Activated CD4-positive, alpha-beta memory T cell treated with anti-CD3 and anti-CD28 coated beads for 36 hours (primary cell): ENCODE results near the gene SPAG5. TPM values are rescaled to one million over a fixed set of nuclear protein-coding genes. Genes with fewer than 3 reads are reported as not detected.

ENCODE experiments used
- CTCF ChIA-PET: fragments of 350-600 bp; sonication (Branson Sonifier 250); formaldehyde crosslinking; loops from one replicate; lab custom pipeline; 2021; ENCODE audit warnings: antibody characterized with exemption, inconsistent platforms; lab: Charles Lee
- POLR2A ChIA-PET: fragments of 350-600 bp; sonication (Branson Sonifier 250); formaldehyde crosslinking; loops from one replicate; lab custom pipeline; 2021; ENCODE audit warnings: antibody characterized with exemption; lab: Charles Lee
- DNase-seq: peaks from one replicate; pipeline ENCODE4 v3.0.0-alpha.2; 2020
- H3K27ac Mint-ChIP-seq: one replicate; pipeline ENCODE4 v1.8.0; 2021; ENCODE audit warnings: mixed read lengths
- H3K27me3 Mint-ChIP-seq: one replicate; pipeline ENCODE4 v1.8.0; 2021; ENCODE audit warnings: mixed read lengths
- H3K36me3 Mint-ChIP-seq: one replicate; pipeline ENCODE4 v1.8.0; 2021; ENCODE audit warnings: mixed read lengths
- H3K4me1 Mint-ChIP-seq: one replicate; pipeline ENCODE4 v1.8.0; 2021; ENCODE audit warnings: low read depth, mixed read lengths
- H3K4me3 Mint-ChIP-seq: one replicate; pipeline ENCODE4 v1.8.0; 2021; ENCODE audit warnings: mild to moderate bottlenecking, mixed read lengths
- H3K9me3 Mint-ChIP-seq: one replicate; pipeline ENCODE4 v1.8.0; 2021; ENCODE audit warnings: mixed read lengths
- intact Hi-C: fragments of 100-400 bp; cut with micrococcal nuclease; formaldehyde crosslinking; loops from one replicate; pipeline ENCODE4 v1.15.1; 2023
- total RNA-seq, 2 experiments: library from RNA; stranded (reverse); gene quantifications; one replicate each; pipeline ENCODE4 v1.2.3, GENCODE V29; 2021

The SPAG5 gene, protein sequence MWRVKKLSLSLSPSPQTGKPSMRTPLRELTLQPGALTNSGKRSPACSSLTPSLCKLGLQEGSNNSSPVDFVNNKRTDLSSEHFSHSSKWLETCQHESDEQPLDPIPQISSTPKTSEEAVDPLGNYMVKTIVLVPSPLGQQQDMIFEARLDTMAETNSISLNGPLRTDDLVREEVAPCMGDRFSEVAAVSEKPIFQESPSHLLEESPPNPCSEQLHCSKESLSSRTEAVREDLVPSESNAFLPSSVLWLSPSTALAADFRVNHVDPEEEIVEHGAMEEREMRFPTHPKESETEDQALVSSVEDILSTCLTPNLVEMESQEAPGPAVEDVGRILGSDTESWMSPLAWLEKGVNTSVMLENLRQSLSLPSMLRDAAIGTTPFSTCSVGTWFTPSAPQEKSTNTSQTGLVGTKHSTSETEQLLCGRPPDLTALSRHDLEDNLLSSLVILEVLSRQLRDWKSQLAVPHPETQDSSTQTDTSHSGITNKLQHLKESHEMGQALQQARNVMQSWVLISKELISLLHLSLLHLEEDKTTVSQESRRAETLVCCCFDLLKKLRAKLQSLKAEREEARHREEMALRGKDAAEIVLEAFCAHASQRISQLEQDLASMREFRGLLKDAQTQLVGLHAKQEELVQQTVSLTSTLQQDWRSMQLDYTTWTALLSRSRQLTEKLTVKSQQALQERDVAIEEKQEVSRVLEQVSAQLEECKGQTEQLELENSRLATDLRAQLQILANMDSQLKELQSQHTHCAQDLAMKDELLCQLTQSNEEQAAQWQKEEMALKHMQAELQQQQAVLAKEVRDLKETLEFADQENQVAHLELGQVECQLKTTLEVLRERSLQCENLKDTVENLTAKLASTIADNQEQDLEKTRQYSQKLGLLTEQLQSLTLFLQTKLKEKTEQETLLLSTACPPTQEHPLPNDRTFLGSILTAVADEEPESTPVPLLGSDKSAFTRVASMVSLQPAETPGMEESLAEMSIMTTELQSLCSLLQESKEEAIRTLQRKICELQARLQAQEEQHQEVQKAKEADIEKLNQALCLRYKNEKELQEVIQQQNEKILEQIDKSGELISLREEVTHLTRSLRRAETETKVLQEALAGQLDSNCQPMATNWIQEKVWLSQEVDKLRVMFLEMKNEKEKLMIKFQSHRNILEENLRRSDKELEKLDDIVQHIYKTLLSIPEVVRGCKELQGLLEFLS
- total RNA-seq = 100 to 1,000 TPM; 153 to 159 TPM

DNA sequence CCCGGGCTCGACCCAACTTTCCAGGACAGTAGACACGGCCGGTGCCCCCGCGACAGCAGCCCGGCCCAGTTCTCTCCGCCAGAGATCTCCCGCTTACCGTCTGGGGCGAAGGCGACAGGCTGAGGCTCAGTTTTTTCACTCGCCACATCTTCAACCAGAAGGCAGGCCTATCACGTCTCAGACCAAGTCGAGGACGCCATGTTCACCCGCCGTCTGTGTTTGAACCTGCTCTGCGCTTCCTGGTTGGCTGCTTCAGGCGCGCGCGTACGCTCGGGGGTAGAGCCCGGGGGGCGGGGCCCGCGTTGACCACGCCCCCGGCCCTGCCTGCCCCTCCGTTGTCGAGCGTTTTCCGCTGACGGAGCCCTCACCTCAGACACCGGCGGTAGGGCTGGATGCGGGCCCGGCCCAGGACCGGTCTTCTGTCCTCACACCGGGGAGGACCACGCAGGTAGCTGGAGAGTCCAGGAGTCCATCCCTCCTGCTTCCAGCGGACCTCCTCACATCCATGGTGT, at the start of gene SPAG5:
SPAG5 (minus strand) TSS at position 227 of the 512 bp plus-strand sequence; CDS start at position 148, 79 bp downstream.
- Mint-ChIP-seq H3K4me1 (peaks cover 21% of the 10 kb centered on the region), H3K27me3 (no peaks in the 10 kb centered on the region), H3K36me3 (peaks cover 11% of the 10 kb centered on the region), H3K9me3 (no peaks in the 10 kb centered on the region), H3K27ac (peak within 1 kb of the TSS; percentile 93), H3K4me3 (peak within 1 kb of the TSS; percentile 93)
- DNase-seq = peak; percentile 97
- intact Hi-C loops = loop anchor here (1.0 to 5.0 kb wide), 6 partner anchors 20 to 353 kb away; partner anchors contain the start of genes BLTP2, PHF12, PROCA1 and SUPT6H
- POLR2A ChIA-PET = interaction anchor here (0.6 to 2.4 kb wide), 17 partner anchors 8 to 297 kb away, joined by 3 to 28 read pairs (median 6); partner anchors contain the start of genes ALDOC, BLTP2, PIGS and PROCA1
- CTCF ChIA-PET = interaction anchor here (0.6 to 1.6 kb wide), 7 partner anchors 14 to 50 kb away, joined by 3 to 7 read pairs (median 5); partner anchors contain the start of gene PIGS

DNA sequence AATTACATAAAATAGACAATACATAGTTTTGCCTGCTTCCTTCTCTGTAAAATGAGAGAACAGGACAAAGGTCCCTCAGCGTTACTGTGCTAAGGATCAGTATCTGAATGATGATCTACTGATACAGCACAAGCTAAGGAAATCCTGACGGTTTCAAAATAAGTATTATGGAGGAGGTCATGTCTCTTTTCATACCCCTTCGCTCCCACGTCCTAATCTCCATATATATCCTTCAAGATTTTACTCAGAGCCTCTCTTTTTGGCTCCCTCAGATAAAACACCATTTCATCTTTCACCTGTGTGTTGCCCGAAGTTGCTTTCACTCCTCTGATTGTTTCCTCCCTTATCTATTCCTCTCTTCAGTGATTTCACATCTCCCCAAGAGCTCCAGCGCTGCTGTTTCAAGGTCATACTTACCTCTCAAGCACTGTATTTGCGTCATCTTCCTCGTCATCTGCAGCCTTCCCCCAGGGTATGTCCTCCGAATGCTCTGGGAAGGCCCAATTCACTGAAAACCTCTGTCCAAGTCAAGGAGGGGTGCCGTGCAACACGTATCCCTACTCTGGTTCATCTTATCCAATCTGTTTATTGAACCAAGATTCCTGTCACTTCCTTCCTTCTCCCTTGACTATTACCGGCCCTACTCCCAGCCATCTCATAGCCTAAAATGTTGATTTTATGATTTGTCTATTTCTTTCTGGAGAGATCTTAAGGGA, 47.4 kb upstream of the SPAG5 start:
- Mint-ChIP-seq H3K27me3 (no peaks in the 10 kb centered on the region), H3K36me3 (peaks cover 25% of the 10 kb centered on the region), H3K4me1 (peaks cover 36% of the 10 kb centered on the region), H3K9me3 (no peaks in the 10 kb centered on the region), H3K4me3 (peak overlapping the region; percentile 83), H3K27ac (peak overlapping the region; percentile 86)
- POLR2A ChIA-PET = interaction anchor here (1.3 to 4.3 kb wide), 6 partner anchors 16 to 82 kb away, joined by 3 to 32 read pairs (median 8); partner anchors contain the start of genes NEK8, PIGS, PROCA1 and RPL23A
- intact Hi-C loops = loop anchor here (5.0 to 10.0 kb wide), 3 partner anchors 81 to 469 kb away; partner anchors contain the start of genes DHRS13, NEK8 and TLCD1
- peak; percentile 24 for DNase-seq
- CTCF ChIA-PET = interaction anchor here (0.8 to 8.0 kb wide), 22 partner anchors 9 to 469 kb away, joined by 3 to 94 read pairs (median 4); partner anchors contain the start of genes PROCA1, RPL23A, SDF2 and SPAG5

DNA sequence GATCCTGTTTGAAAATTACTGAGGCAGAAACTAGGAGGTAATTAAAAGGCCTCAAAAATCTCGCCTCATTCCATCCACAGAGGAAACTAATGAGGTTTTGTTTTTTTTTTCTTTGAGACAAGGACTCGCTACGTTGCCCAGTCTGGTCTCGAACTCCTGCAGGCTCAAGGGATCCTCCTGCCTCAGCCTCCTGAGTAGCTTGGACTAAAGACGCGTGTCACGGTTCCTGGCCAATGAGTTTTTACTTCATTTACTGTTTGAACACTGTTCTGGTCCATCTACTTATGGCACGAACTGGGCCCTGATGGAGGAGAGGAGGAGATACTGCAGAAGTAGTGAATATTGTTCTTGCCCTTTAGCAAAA, 46.7 kb upstream of the SPAG5 start:
- POLR2A ChIA-PET = interaction anchor here (0.7 to 4.3 kb wide), 13 partner anchors 11 to 166 kb away, joined by 3 to 32 read pairs (median 3); partner anchors contain the start of genes NEK8, PIGS, PROCA1 and RPL23A
- CTCF ChIA-PET = interaction anchor here (0.6 to 8.0 kb wide), 15 partner anchors 12 to 308 kb away, joined by 3 to 94 read pairs (median 4); partner anchors contain the start of genes PROCA1, RPL23A, RSKR and SDF2
- no peaks in the 10 kb centered on the region for H3K27me3 Mint-ChIP-seq
- peak overlapping the region; percentile 86 for H3K27ac Mint-ChIP-seq
- intact Hi-C loops = loop anchor here (1.0 to 10.0 kb wide), 8 partner anchors 17 to 469 kb away; partner anchors contain the start of genes DHRS13, NEK8, PHF12 and PROCA1
- peaks cover 30% of the 10 kb centered on the region for H3K36me3 Mint-ChIP-seq
- peak overlapping the region; percentile 83 for H3K4me3 Mint-ChIP-seq
- no peaks in the 10 kb centered on the region for H3K9me3 Mint-ChIP-seq
- DNase-seq = peak; percentile 28
- H3K4me1 Mint-ChIP-seq = peaks cover 37% of the 10 kb centered on the region

DNA sequence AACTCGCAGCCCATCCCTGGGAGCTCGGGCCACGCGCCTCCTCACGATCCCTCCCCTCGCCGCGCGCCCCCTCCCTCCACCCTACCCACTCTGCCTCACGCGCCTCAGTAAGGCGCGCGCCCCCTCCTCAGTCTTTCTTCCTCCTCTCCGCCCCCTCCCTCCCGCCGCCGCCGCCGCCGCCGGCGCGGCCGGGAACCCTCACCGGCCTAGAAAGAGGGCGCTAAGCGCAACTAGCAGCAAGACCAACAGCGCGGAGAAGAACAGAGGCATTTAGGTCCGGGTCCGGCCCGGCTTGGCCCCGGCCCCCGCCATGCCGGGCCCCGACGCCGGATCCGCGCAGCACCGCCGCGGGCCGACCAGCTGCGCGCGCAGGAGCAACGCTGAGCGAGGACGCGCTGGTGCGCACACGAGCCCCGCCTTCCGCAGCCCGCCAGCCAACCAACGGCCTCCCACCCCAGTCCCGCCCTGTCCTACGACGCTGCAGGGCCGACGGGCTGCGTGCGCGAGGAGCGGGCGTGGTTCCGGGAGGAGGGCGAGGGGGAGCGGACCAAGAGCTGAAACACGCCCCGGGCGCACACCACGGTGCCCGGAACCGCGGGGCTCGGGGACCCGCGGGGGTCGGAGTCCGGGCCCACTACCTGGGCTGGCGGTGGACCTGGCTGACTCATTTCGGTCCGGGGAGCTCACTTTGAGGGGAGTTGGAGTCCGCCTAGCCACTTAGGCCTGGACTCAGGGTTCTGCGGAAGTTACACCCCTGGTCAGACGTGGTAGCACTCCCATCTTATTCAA, 46.2 kb upstream of the SPAG5 start, which contains the start of gene BLTP2:
BLTP2 (minus strand) TSS at position 372 of the 789 bp plus-strand sequence; CDS start at position 270, 102 bp downstream.
- peak; percentile 97 for DNase-seq
- CTCF ChIA-PET = interaction anchor here (0.6 to 8.0 kb wide), 17 partner anchors 10 to 308 kb away, joined by 3 to 94 read pairs (median 5); partner anchors contain the start of genes PROCA1, RPL23A, RSKR and SDF2
- H3K36me3 Mint-ChIP-seq = peaks cover 33% of the 10 kb centered on the region
- H3K4me3 Mint-ChIP-seq = peak within 1 kb of the TSS; percentile 83
- H3K27ac Mint-ChIP-seq = peak within 1 kb of the TSS; percentile 86
- intact Hi-C loops = loop anchor here (1.0 to 10.0 kb wide), 8 partner anchors 17 to 470 kb away; partner anchors contain the start of genes DHRS13, NEK8, PHF12 and PROCA1
- POLR2A ChIA-PET = interaction anchor here (0.7 to 4.3 kb wide), 15 partner anchors 12 to 253 kb away, joined by 3 to 32 read pairs (median 4); partner anchors contain the start of genes NEK8, PIGS, PROCA1 and RPL23A
- H3K27me3 Mint-ChIP-seq = no peaks in the 10 kb centered on the region
- no peaks in the 10 kb centered on the region for H3K9me3 Mint-ChIP-seq
- H3K4me1 Mint-ChIP-seq = peaks cover 40% of the 10 kb centered on the region

DNA sequence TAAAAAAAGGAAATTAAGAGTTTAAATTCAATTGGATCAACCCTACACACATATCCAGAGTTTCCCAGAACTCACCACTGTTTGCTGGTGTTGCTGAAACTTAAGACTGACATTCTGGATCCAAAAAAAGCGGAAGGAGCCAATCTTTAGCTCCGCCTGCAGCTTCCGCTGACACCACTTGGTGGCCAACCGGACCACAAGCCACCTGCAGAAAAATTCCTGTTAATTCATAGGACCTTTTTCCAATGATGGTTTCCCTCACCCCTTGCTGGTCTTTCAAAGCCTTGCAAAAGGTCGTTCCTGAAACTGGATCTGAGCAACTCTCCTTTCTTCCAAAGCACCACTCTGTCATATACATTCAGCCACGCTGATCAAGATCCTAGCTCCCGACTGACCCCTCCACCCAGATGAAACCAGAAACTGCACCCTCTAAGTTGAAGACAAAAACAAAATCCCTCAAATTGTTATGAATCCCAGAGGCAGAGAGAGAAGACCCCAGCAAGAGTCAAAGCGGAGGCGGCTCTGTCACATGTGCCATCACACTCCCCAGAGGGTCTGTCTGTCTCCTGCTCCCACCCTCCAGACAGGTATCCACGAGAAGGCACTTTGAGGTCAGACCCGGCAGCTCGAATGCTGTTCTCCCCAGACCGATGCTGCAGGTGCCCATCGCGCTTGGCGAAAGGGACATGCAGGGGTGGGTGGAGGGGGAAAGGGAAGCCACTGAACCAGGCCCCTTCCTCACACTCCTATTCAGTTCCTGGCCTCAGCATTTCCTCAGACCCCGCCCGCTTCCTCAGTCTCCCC, 45.4 kb upstream of the SPAG5 start:
- H3K27ac Mint-ChIP-seq = peak overlapping the region; percentile 86
- peaks cover 42% of the 10 kb centered on the region for H3K4me1 Mint-ChIP-seq
- DNase-seq = peak; percentile 53
- intact Hi-C loops = loop anchor here (2.0 to 10.0 kb wide), 5 partner anchors 33 to 471 kb away; partner anchors contain the start of genes DHRS13, PHF12 and PROCA1
- no peaks in the 10 kb centered on the region for H3K9me3 Mint-ChIP-seq
- no peaks in the 10 kb centered on the region for H3K27me3 Mint-ChIP-seq
- ChIA-PET POLR2A (interaction anchor here (1.0 to 4.3 kb wide), 11 partner anchors 18 to 286 kb away, joined by 3 to 32 read pairs (median 6); partner anchors contain the start of genes PIGS, PROCA1, RPL23A and SDF2), CTCF (interaction anchor here (0.6 to 8.0 kb wide), 24 partner anchors 9 to 473 kb away, joined by 3 to 94 read pairs (median 4); partner anchors contain the start of genes PROCA1, RPL23A, RSKR and SDF2)
- peaks cover 40% of the 10 kb centered on the region for H3K36me3 Mint-ChIP-seq
- H3K4me3 Mint-ChIP-seq = peak overlapping the region; percentile 83

DNA sequence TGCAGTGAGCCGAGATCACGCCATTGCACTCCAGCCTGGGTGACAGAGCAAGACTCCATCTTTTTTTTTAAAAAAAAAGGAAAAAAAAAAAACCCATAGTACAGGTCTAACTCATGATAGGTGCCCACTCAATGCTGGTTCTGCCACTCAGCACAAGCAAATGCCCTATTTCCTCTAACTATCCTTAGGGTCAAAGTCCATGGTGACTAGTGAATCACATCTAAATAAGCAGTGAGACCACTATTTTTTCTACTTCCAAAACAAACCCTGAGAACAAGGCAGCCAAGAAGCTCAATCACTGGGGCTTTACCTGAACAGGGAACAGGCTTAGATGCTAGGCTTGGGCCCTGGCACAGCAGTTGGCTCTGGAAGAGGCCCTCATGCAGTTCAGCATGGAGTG, 42.8 kb upstream of the SPAG5 start:
- no peaks in the 10 kb centered on the region for H3K27me3 Mint-ChIP-seq
- H3K27ac Mint-ChIP-seq = no peak overlapping the region
- CTCF ChIA-PET = no interaction called here
- POLR2A ChIA-PET = no interaction called here
- H3K36me3 Mint-ChIP-seq = peaks cover 60% of the 10 kb centered on the region
- H3K4me1 Mint-ChIP-seq = peaks cover 38% of the 10 kb centered on the region
- no peak overlapping the region for H3K4me3 Mint-ChIP-seq
- intact Hi-C loops = loop anchor here (10.0 kb wide), 2 partner anchors 263 to 473 kb away; partner anchors contain the start of gene DHRS13
- no peaks in the 10 kb centered on the region for H3K9me3 Mint-ChIP-seq
- DNase-seq = no peak

DNA sequence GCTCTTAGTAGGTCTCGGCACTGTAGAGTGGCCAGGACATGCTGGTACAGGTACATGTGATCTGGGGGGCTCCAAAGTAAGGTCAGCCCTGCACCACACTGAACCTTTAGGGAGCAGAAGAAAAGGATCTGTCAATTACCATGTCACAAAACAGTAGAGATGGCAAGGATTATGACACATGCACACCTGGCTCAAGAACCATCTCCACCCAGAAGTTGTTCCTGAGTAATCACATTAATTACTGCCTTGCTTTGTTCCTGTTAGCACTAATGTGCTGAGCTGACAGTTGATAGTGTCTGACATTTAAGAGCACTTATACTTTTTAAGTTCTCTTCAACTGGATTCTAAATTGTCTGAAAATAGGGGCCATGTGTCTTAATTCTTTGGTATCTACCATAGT, 36.7 kb upstream of the SPAG5 start:
- H3K9me3 Mint-ChIP-seq = no peaks in the 10 kb centered on the region
- DNase-seq = no peak
- CTCF ChIA-PET = interaction anchor here (2.4 to 2.5 kb wide), 2 partner anchors 9 to 12 kb away, joined by 8 to 10 read pairs; partner anchors contain the start of gene BLTP2
- no peak overlapping the region for H3K4me3 Mint-ChIP-seq
- peaks cover 82% of the 10 kb centered on the region for H3K36me3 Mint-ChIP-seq
- H3K27me3 Mint-ChIP-seq = no peaks in the 10 kb centered on the region
- peaks cover 16% of the 10 kb centered on the region for H3K4me1 Mint-ChIP-seq
- intact Hi-C loops = no loop called here
- H3K27ac Mint-ChIP-seq = no peak overlapping the region
- POLR2A ChIA-PET = interaction anchor here (0.9 to 1.1 kb wide), 2 partner anchors 25 to 26 kb away, joined by 3 read pairs; partner anchors contain the start of genes SDF2 and SUPT6H

DNA sequence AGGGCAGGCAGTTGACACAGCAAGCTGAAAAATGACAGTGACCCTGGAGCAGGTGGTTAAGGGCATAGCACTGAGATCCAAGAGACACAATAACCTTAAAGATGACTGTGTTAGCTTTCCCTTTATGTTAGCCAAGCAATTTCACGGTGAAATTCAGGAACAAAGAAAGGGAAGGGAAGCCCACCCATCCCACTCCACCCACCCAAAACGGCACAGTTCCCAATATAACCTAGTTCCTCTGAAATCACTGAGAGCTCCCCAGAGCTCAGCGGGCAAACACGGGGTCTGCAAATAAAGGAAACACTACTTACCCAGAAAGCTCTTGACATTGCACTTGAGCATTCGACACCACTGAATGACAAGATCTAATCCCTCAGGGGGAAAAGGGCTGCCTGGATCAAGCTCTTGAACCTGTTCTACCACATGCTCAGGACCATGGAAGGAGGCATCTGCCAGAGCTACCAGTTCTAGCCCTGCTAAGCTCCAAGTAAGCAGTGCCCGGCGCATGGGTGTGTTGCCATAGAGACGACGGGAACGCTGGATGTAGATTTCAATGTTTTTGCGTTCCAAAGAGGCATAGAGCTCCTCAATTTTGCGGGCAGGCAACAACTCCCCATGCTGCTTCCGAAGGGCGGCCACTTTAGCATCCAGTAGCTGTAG, 35.5 kb upstream of the SPAG5 start:
- ChIA-PET CTCF (interaction anchor here (0.6 to 2.4 kb wide), 3 partner anchors 10 to 21 kb away, joined by 3 to 10 read pairs (median 5); partner anchors contain the start of genes BLTP2 and RSKR), POLR2A (interaction anchor here (0.6 to 1.1 kb wide), 3 partner anchors 15 to 26 kb away, joined by 3 read pairs; no protein-coding TSS in a partner anchor)
- Mint-ChIP-seq H3K4me1 (peaks cover 12% of the 10 kb centered on the region), H3K36me3 (peaks cover 75% of the 10 kb centered on the region), H3K27me3 (no peaks in the 10 kb centered on the region), H3K4me3 (no peak overlapping the region), H3K27ac (no peak overlapping the region), H3K9me3 (no peaks in the 10 kb centered on the region)
- intact Hi-C loops = no loop called here
- no peak for DNase-seq
